WTC11 (cell line): ENCODE data around the gene MYNN. TPM values are rescaled to one million over a fixed set of nuclear protein-coding genes. Genes with fewer than 3 reads are reported as not detected.

Experiments
- ATAC-seq: fragments of 200-7000 bp; cut with Tn5 transposase; 2 replicates; pipeline ENCODE4 v1.10.0; 2021; ENCODE audit warnings: mild to moderate bottlenecking, moderate library complexity
- CTCF ChIA-PET: fragments of 300-600 bp; sonication (Branson Sonifier 250); formaldehyde crosslinking; loops from one replicate; lab custom pipeline; 2021; ENCODE audit warnings: antibody characterized with exemption; lab: Charles Lee
- POLR2A ChIA-PET: fragments of 350-600 bp; sonication (Branson Sonifier 250); formaldehyde crosslinking; loops from one replicate; lab custom pipeline; 2021; ENCODE audit warnings: antibody characterized with exemption; lab: Charles Lee
- DNase-seq: peaks from one replicate; pipeline ENCODE4 v3.0.0; 2021; ENCODE audit warnings: low spot score
- H3K27ac Mint-ChIP-seq: 2 replicates; pipeline ENCODE4 v1.8.0; 2021; ENCODE audit warnings: mixed read lengths
- H3K27me3 Mint-ChIP-seq: 2 replicates; pipeline ENCODE4 v1.8.0; 2021; ENCODE audit warnings: low read depth, mild to moderate bottlenecking, moderate library complexity, mixed read lengths
- H3K36me3 Mint-ChIP-seq: 2 replicates; pipeline ENCODE4 v1.8.0; 2021; ENCODE audit warnings: mixed read lengths
- H3K4me1 Mint-ChIP-seq: 2 replicates; pipeline ENCODE4 v1.8.0; 2022; ENCODE audit warnings: mixed read lengths
- H3K4me3 Mint-ChIP-seq: 2 replicates; pipeline ENCODE4 v1.8.0; 2021; ENCODE audit warnings: mild to moderate bottlenecking, moderate library complexity, mixed read lengths
- H3K9me3 Mint-ChIP-seq: 2 replicates; pipeline ENCODE4 v1.8.0; 2021; ENCODE audit warnings: mixed read lengths
- AFF4 ChIP-seq: sonication (generic); formaldehyde crosslinking; IDR thresholded peaks from 2 replicates; pipeline ENCODE4 v1.8.1; 2023; ENCODE audit warnings: mild to moderate bottlenecking, missing genetic modification reagents, borderline replicate concordance
- AR ChIP-seq: fragments of 250-450 bp; sonication (Bioruptor Pico); IDR thresholded peaks from 2 replicates; pipeline ENCODE4 v1.9.0; 2021; ENCODE audit warnings: mild to moderate bottlenecking
- ATF1 ChIP-seq: sonication (generic); formaldehyde crosslinking; IDR thresholded peaks from 2 replicates; pipeline ENCODE4 v1.8.1; 2023; ENCODE audit warnings: mild to moderate bottlenecking, moderate library complexity, missing genetic modification reagents
- FOXJ3 ChIP-seq: sonication (generic); formaldehyde crosslinking; IDR thresholded peaks from 2 replicates; pipeline ENCODE4 v1.9.0; 2021; ENCODE audit warnings: missing genetic modification reagents, mild to moderate bottlenecking, borderline replicate concordance
- FOXK1 ChIP-seq: sonication (generic); formaldehyde crosslinking; IDR thresholded peaks from 2 replicates; pipeline ENCODE4 v1.8.0; 2022; ENCODE audit warnings: mild to moderate bottlenecking, moderate library complexity, missing genetic modification reagents
- NR1H2 ChIP-seq: sonication (generic); formaldehyde crosslinking; IDR thresholded peaks from 2 replicates; pipeline ENCODE4 v1.9.0; 2021; ENCODE audit warnings: mild to moderate bottlenecking, moderate library complexity, missing genetic modification reagents
- NR2C2 ChIP-seq: sonication (generic); formaldehyde crosslinking; IDR thresholded peaks from 2 replicates; pipeline ENCODE4 v1.8.0; 2022; ENCODE audit warnings: mild to moderate bottlenecking, missing genetic modification reagents
- NR3C1 ChIP-seq: sonication (generic); formaldehyde crosslinking; conservative IDR thresholded peaks from 2 replicates; pipeline ENCODE4 v1.8.1; 2023; ENCODE audit warnings: low read depth, mild to moderate bottlenecking, missing genetic modification reagents
- PREB ChIP-seq: sonication (generic); formaldehyde crosslinking; IDR thresholded peaks from 2 replicates; pipeline ENCODE4 v1.8.1; 2022; ENCODE audit warnings: mild to moderate bottlenecking, missing genetic modification reagents, moderate library complexity, borderline replicate concordance
- RELA ChIP-seq: sonication (generic); formaldehyde crosslinking; IDR thresholded peaks from 2 replicates; pipeline ENCODE4 v1.8.1; 2022; ENCODE audit warnings: missing genetic modification reagents, mild to moderate bottlenecking, borderline replicate concordance
- RORB ChIP-seq: fragments of 250-450 bp; sonication (Bioruptor Pico); IDR thresholded peaks from 2 replicates; pipeline ENCODE4 v1.9.0; 2021; ENCODE audit warnings: mild to moderate bottlenecking
- TCF7 ChIP-seq: sonication (generic); formaldehyde crosslinking; IDR thresholded peaks from 2 replicates; pipeline ENCODE4 v1.8.0; 2022; ENCODE audit warnings: mild to moderate bottlenecking, low read depth, missing genetic modification reagents, moderate library complexity
- TEAD4 ChIP-seq: sonication (generic); formaldehyde crosslinking; IDR thresholded peaks from 2 replicates; pipeline ENCODE4 v1.8.0; 2022; ENCODE audit warnings: mild to moderate bottlenecking, missing genetic modification reagents
- USF2 ChIP-seq: sonication (generic); formaldehyde crosslinking; IDR thresholded peaks from 2 replicates; pipeline ENCODE4 v1.8.1; 2023; ENCODE audit warnings: mild to moderate bottlenecking, missing genetic modification reagents, moderate library complexity
- ZBTB21 ChIP-seq: sonication (generic); formaldehyde crosslinking; IDR thresholded peaks from 2 replicates; pipeline ENCODE4 v1.8.1; 2023; ENCODE audit warnings: mild to moderate bottlenecking, missing genetic modification reagents, borderline replicate concordance
- ZMAT4 ChIP-seq: fragments of 250-450 bp; sonication (Bioruptor Pico); IDR thresholded peaks from 2 replicates; pipeline ENCODE4 v1.9.0; 2021; ENCODE audit warnings: mild to moderate bottlenecking
- ZNF396 ChIP-seq: fragments of 250-450 bp; sonication (Bioruptor Pico); IDR thresholded peaks from 2 replicates; pipeline ENCODE4 v1.8.0; 2021; ENCODE audit warnings: mild to moderate bottlenecking, moderate library complexity, borderline replicate concordance
- ZNF416 ChIP-seq: fragments of 250-450 bp; sonication (Bioruptor Pico); IDR thresholded peaks from 2 replicates; pipeline ENCODE4 v1.9.0; 2021; ENCODE audit warnings: mild to moderate bottlenecking, inconsistent platforms
- ZNF532 ChIP-seq: fragments of 250-450 bp; sonication (Bioruptor Pico); IDR thresholded peaks from 2 replicates; pipeline ENCODE4 v1.9.0; 2021; ENCODE audit warnings: mild to moderate bottlenecking, borderline replicate concordance
- total RNA-seq: library from RNA; stranded (reverse); gene quantifications from 3 replicates; pipeline ENCODE4 v1.2.3, GENCODE V29; 2021
- TF ChIP-seq, protein P1 (sequence below): sonication (generic); formaldehyde crosslinking; IDR thresholded peaks from 2 replicates; pipeline ENCODE4 v1.8.1; 2022; ENCODE audit warnings: missing genetic modification reagents, borderline replicate concordance

MYNN gene
- total RNA-seq, 1 experiment from 2014 or later: 14.3 TPM

- TF ChIP-seq ZNF416 (CRISPR knock-in tag): no peak
- TF ChIP-seq ZNF396 (CRISPR knock-in tag): no peak
- TF ChIP-seq AFF4: no peak
- TF ChIP-seq PREB (CRISPR knock-in tag): no peak
- no peak for TF ChIP-seq RORB (CRISPR knock-in tag)
- TF ChIP-seq FOXJ3 (CRISPR knock-in tag): no peak
- TF ChIP-seq, all 79 proteins: peak for 0
Observed at GRCh38 chr3:169746924-169747323, 26.3 kb upstream of the MYNN start (continued).

DNA sequence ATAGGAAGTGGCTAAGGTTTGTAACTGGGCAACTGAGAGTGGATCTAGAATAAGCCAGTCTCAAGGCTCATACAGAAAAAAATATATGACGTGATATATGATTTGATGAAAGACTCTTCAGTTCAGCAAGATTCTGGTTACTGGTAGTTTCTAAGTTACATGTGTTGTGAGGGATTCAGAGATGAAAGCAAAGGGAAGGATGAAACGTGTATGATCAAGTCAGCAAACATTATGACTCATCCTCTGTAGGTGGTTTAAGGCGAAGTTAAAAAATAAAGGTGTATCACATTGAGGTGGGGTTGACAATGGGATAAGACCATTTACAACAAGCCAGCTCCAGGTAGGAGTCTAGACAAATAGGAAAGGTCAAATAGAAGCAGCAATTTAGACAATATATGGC is 24.5 kb upstream of the MYNN start:
- Mint-ChIP-seq H3K27ac (no peak overlapping the region), H3K4me3 (no peak overlapping the region), H3K27me3 (no peaks in the 10 kb centered on the region), H3K36me3 (no peaks in the 10 kb centered on the region), H3K4me1 (peaks cover 19% of the 10 kb centered on the region), H3K9me3 (no peaks in the 10 kb centered on the region)
- DNase-seq (no peak), ATAC-seq (no peak)
- ChIA-PET POLR2A (no interaction called here), CTCF (no interaction called here)
- TF ChIP-seq ZMAT4 (CRISPR knock-in tag): no peak
- TF ChIP-seq RORB (CRISPR knock-in tag): no peak
- no peak for TF ChIP-seq USF2 (CRISPR knock-in tag)
- TF ChIP-seq AR (CRISPR knock-in tag): no peak
- no peak for TF ChIP-seq ZNF416 (CRISPR knock-in tag)
- TF ChIP-seq NR1H2: no peak
- no peak for TF ChIP-seq TCF7 (CRISPR knock-in tag)
- TF ChIP-seq FOXK1 (CRISPR knock-in tag): no peak
- TF ChIP-seq RELA (CRISPR knock-in tag): no peak
- no peak for TF ChIP-seq ATF1 (CRISPR knock-in tag)
- TF ChIP-seq, protein P1, sequence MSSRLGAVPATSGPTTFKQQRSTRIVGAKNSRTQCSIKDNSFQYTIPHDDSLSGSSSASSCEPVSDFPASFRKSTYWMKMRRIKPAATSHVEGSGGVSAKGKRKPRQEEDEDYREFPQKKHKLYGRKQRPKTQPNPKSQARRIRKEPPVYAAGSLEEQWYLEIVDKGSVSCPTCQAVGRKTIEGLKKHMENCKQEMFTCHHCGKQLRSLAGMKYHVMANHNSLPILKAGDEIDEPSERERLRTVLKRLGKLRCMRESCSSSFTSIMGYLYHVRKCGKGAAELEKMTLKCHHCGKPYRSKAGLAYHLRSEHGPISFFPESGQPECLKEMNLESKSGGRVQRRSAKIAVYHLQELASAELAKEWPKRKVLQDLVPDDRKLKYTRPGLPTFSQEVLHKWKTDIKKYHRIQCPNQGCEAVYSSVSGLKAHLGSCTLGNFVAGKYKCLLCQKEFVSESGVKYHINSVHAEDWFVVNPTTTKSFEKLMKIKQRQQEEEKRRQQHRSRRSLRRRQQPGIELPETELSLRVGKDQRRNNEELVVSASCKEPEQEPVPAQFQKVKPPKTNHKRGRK: no peak
- no peak for TF ChIP-seq ZBTB21 (CRISPR knock-in tag)
- TF ChIP-seq NR3C1 (CRISPR knock-in tag): no peak
- no peak for TF ChIP-seq NR2C2 (CRISPR knock-in tag)
- TF ChIP-seq TEAD4 (CRISPR knock-in tag): no peak
- TF ChIP-seq ZNF396 (CRISPR knock-in tag): no peak
- no peak for TF ChIP-seq ZNF532 (CRISPR knock-in tag)
